ENCODE data around the gene CIB4. TPM values are rescaled to one million over a fixed set of nuclear protein-coding genes. Genes with fewer than 3 reads are reported as not detected.

Gene CIB4
- total RNA-seq, 1 experiment from 2014 or later = not detected

DNA sequence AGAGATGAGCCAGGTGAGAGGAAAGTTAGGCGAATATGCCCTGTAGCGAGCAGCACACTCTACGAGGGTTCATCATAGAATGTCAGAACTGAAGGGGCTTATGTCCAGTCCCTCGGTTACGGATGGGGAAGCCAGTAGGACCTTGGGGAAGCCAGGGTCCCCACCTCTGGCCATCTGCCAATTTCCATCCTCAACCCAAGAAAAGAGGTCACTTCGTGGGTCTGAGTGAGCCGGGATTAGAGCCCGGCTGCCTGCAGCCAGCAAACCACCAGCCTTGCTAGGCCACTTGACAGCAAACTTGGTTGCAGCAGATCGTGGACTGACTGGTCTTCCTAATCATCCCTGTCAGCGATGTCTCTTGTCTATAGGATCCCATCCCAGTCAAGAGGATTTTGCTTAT, 11.4 kb downstream of the CIB4 start:
- TF ChIP-seq, protein P1, sequence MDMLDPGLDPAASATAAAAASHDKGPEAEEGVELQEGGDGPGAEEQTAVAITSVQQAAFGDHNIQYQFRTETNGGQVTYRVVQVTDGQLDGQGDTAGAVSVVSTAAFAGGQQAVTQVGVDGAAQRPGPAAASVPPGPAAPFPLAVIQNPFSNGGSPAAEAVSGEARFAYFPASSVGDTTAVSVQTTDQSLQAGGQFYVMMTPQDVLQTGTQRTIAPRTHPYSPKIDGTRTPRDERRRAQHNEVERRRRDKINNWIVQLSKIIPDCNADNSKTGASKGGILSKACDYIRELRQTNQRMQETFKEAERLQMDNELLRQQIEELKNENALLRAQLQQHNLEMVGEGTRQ (CRISPR knock-in tag; IDR thresholded peaks at IDR 0.05) = no peak
- TF ChIP-seq TCF7 (CRISPR knock-in tag; IDR thresholded peaks at IDR 0.05; ENCODE audit: low read depth) (no peak), CREM (CRISPR knock-in tag; IDR thresholded peaks at IDR 0.05) (no peak), RELA (CRISPR knock-in tag; IDR thresholded peaks at IDR 0.05; ENCODE audit: borderline replicate concordance) (no peak), EMX1 (CRISPR knock-in tag; IDR thresholded peaks at IDR 0.05) (no peak), ZNF416 (CRISPR knock-in tag; IDR thresholded peaks at IDR 0.05) (no peak), GRHL2 (CRISPR knock-in tag; IDR thresholded peaks at IDR 0.05; ENCODE audit: insufficient replicate concordance, severe bottlenecking) (no peak), NFE2L1 (CRISPR knock-in tag; IDR thresholded peaks at IDR 0.05) (no peak), MXD4 (CRISPR knock-in tag; IDR thresholded peaks at IDR 0.05; ENCODE audit: borderline replicate concordance) (no peak), PRRX2 (CRISPR knock-in tag; IDR thresholded peaks at IDR 0.05) (no peak), ZBTB21 (CRISPR knock-in tag; IDR thresholded peaks at IDR 0.05; ENCODE audit: borderline replicate concordance) (no peak)
- TF ChIP-seq, protein P2, sequence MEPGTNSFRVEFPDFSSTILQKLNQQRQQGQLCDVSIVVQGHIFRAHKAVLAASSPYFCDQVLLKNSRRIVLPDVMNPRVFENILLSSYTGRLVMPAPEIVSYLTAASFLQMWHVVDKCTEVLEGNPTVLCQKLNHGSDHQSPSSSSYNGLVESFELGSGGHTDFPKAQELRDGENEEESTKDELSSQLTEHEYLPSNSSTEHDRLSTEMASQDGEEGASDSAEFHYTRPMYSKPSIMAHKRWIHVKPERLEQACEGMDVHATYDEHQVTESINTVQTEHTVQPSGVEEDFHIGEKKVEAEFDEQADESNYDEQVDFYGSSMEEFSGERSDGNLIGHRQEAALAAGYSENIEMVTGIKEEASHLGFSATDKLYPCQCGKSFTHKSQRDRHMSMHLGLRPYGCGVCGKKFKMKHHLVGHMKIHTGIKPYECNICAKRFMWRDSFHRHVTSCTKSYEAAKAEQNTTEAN (CRISPR knock-in tag; IDR thresholded peaks at IDR 0.05) = no peak
- TF ChIP-seq, protein P3, sequence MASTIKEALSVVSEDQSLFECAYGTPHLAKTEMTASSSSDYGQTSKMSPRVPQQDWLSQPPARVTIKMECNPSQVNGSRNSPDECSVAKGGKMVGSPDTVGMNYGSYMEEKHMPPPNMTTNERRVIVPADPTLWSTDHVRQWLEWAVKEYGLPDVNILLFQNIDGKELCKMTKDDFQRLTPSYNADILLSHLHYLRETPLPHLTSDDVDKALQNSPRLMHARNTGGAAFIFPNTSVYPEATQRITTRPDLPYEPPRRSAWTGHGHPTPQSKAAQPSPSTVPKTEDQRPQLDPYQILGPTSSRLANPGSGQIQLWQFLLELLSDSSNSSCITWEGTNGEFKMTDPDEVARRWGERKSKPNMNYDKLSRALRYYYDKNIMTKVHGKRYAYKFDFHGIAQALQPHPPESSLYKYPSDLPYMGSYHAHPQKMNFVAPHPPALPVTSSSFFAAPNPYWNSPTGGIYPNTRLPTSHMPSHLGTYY (CRISPR knock-in tag; IDR thresholded peaks at IDR 0.05) = no peak
- TF ChIP-seq, protein P4, sequence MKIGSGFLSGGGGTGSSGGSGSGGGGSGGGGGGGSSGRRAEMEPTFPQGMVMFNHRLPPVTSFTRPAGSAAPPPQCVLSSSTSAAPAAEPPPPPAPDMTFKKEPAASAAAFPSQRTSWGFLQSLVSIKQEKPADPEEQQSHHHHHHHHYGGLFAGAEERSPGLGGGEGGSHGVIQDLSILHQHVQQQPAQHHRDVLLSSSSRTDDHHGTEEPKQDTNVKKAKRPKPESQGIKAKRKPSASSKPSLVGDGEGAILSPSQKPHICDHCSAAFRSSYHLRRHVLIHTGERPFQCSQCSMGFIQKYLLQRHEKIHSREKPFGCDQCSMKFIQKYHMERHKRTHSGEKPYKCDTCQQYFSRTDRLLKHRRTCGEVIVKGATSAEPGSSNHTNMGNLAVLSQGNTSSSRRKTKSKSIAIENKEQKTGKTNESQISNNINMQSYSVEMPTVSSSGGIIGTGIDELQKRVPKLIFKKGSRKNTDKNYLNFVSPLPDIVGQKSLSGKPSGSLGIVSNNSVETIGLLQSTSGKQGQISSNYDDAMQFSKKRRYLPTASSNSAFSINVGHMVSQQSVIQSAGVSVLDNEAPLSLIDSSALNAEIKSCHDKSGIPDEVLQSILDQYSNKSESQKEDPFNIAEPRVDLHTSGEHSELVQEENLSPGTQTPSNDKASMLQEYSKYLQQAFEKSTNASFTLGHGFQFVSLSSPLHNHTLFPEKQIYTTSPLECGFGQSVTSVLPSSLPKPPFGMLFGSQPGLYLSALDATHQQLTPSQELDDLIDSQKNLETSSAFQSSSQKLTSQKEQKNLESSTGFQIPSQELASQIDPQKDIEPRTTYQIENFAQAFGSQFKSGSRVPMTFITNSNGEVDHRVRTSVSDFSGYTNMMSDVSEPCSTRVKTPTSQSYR (CRISPR knock-in tag; IDR thresholded peaks at IDR 0.05) = no peak
- TF ChIP-seq, protein P5, sequence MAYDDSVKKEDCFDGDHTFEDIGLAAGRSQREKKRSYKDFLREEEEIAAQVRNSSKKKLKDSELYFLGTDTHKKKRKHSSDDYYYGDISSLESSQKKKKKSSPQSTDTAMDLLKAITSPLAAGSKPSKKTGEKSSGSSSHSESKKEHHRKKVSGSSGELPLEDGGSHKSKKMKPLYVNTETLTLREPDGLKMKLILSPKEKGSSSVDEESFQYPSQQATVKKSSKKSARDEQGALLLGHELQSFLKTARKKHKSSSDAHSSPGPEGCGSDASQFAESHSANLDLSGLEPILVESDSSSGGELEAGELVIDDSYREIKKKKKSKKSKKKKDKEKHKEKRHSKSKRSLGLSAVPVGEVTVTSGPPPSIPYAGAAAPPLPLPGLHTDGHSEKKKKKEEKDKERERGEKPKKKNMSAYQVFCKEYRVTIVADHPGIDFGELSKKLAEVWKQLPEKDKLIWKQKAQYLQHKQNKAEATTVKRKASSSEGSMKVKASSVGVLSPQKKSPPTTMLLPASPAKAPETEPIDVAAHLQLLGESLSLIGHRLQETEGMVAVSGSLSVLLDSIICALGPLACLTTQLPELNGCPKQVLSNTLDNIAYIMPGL (CRISPR knock-in tag; IDR thresholded peaks at IDR 0.05) = no peak
- POLR2A ChIA-PET = no interaction called here
- H3K9me3 Mint-ChIP-seq = no peaks in the 10 kb centered on the region
- no peak overlapping the region for H3K27ac Mint-ChIP-seq
- no peak overlapping the region for H3K4me3 Mint-ChIP-seq
- DNase-seq (ENCODE audit: low spot score) (no peak), ATAC-seq (no peak)
- CTCF ChIA-PET = no interaction called here
- peaks cover 3% of the 10 kb centered on the region; the same call in 1 of the 2 replicates for H3K4me1 Mint-ChIP-seq
- no peaks in the 10 kb centered on the region for H3K27me3 Mint-ChIP-seq (ENCODE audit: low read depth)
- H3K36me3 Mint-ChIP-seq = no peaks in the 10 kb centered on the region

DNA sequence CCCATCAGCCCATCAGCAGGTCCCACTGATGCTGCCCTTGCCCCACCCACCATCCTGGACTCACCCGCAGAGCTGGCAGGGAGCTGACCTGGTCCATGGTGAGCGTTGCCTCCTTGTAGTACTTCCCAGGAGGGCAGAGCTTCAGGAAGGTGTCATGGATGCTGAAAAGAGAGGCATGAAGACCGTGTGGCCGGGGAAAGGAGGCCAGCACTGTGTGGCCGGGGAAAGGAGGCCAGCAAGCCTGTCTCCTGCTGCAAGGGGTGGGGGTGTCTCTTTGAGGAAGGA, 11.9 kb downstream of the CIB4 start:
- no peaks in the 10 kb centered on the region for H3K36me3 Mint-ChIP-seq
- POLR2A ChIA-PET = no interaction called here
- CTCF ChIA-PET = no interaction called here
- no peak overlapping the region for H3K27ac Mint-ChIP-seq
- H3K27me3 Mint-ChIP-seq (ENCODE audit: low read depth) = no peaks in the 10 kb centered on the region
- ATAC-seq (no peak), DNase-seq (ENCODE audit: low spot score) (no peak)
- no peaks in the 10 kb centered on the region for H3K9me3 Mint-ChIP-seq
- H3K4me3 Mint-ChIP-seq = no peak overlapping the region
- H3K4me1 Mint-ChIP-seq = peaks cover 3% of the 10 kb centered on the region; the same call in 1 of the 2 replicates
- TF ChIP-seq, protein P6, sequence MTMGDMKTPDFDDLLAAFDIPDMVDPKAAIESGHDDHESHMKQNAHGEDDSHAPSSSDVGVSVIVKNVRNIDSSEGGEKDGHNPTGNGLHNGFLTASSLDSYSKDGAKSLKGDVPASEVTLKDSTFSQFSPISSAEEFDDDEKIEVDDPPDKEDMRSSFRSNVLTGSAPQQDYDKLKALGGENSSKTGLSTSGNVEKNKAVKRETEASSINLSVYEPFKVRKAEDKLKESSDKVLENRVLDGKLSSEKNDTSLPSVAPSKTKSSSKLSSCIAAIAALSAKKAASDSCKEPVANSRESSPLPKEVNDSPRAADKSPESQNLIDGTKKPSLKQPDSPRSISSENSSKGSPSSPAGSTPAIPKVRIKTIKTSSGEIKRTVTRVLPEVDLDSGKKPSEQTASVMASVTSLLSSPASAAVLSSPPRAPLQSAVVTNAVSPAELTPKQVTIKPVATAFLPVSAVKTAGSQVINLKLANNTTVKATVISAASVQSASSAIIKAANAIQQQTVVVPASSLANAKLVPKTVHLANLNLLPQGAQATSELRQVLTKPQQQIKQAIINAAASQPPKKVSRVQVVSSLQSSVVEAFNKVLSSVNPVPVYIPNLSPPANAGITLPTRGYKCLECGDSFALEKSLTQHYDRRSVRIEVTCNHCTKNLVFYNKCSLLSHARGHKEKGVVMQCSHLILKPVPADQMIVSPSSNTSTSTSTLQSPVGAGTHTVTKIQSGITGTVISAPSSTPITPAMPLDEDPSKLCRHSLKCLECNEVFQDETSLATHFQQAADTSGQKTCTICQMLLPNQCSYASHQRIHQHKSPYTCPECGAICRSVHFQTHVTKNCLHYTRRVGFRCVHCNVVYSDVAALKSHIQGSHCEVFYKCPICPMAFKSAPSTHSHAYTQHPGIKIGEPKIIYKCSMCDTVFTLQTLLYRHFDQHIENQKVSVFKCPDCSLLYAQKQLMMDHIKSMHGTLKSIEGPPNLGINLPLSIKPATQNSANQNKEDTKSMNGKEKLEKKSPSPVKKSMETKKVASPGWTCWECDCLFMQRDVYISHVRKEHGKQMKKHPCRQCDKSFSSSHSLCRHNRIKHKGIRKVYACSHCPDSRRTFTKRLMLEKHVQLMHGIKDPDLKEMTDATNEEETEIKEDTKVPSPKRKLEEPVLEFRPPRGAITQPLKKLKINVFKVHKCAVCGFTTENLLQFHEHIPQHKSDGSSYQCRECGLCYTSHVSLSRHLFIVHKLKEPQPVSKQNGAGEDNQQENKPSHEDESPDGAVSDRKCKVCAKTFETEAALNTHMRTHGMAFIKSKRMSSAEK (CRISPR knock-in tag; IDR thresholded peaks at IDR 0.05; ENCODE audit: borderline replicate concordance) = no peak
- TF ChIP-seq ETV6 (CRISPR knock-in tag; IDR thresholded peaks at IDR 0.05) (no peak), ZNF232 (CRISPR knock-in tag; IDR thresholded peaks at IDR 0.05) (no peak), ZNF138 (CRISPR knock-in tag; conservative IDR thresholded peaks at IDR 0.05) (no peak), TP53 (CRISPR knock-in tag; IDR thresholded peaks at IDR 0.05) (no peak), CREM (CRISPR knock-in tag; IDR thresholded peaks at IDR 0.05) (no peak), ZNF317 (CRISPR knock-in tag; IDR thresholded peaks at IDR 0.05; ENCODE audit: borderline replicate concordance, low read depth) (no peak)
- TF ChIP-seq, protein P1 (CRISPR knock-in tag; IDR thresholded peaks at IDR 0.05) = no peak
- TF ChIP-seq, protein P7, sequence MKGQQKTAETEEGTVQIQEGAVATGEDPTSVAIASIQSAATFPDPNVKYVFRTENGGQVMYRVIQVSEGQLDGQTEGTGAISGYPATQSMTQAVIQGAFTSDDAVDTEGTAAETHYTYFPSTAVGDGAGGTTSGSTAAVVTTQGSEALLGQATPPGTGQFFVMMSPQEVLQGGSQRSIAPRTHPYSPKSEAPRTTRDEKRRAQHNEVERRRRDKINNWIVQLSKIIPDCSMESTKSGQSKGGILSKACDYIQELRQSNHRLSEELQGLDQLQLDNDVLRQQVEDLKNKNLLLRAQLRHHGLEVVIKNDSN (CRISPR knock-in tag; IDR thresholded peaks at IDR 0.05) = no peak

Data from WTC11 (cell line).